HepG2 (cell line): Measurements from ENCODE around the gene RNF149. TPM values are rescaled to one million over a fixed set of nuclear protein-coding genes. Genes with fewer than 3 reads are reported as not detected.

ENCODE experiments used
- AKNA ChIP-seq: sonication (generic); formaldehyde crosslinking; IDR thresholded peaks from 2 replicates; pipeline ENCODE4 v1.4.0; 2020; ENCODE audit warnings: missing genetic modification reagents, borderline replicate concordance
- DDIT3 ChIP-seq: sonication (generic); formaldehyde crosslinking; IDR thresholded peaks from 2 replicates; pipeline ENCODE4 v1.4.0; 2020; ENCODE audit warnings: mild to moderate bottlenecking, missing genetic modification reagents
- FOSL1 ChIP-seq: sonication (generic); formaldehyde crosslinking; IDR thresholded peaks from 2 replicates; pipeline ENCODE4 v1.9.0; 2021; ENCODE audit warnings: missing genetic modification reagents, borderline replicate concordance
- GTF2F1 ChIP-seq: fragments of 150-350 bp; IDR thresholded peaks from 2 replicates; pipeline ENCODE4 v1.6.1; 2014; ENCODE audit warnings: low read length
- MAFF ChIP-seq: IDR thresholded peaks from 2 replicates; pipeline ENCODE4 v1.6.1; 2011; ENCODE audit warnings: low read depth, low read length, improper control_type of control experiment
- PITX1 ChIP-seq: sonication (generic); formaldehyde crosslinking; IDR thresholded peaks from 2 replicates; pipeline ENCODE4 v1.5.1; 2020; ENCODE audit warnings: mild to moderate bottlenecking, missing genetic modification reagents
- RELA ChIP-seq: sonication (generic); formaldehyde crosslinking; IDR thresholded peaks from 2 replicates; pipeline ENCODE4 v1.4.0; 2020; ENCODE audit warnings: missing genetic modification reagents
- TBP ChIP-seq: sonication (generic); formaldehyde crosslinking; IDR thresholded peaks from 2 replicates; pipeline ENCODE4 v1.5.0; 2020; ENCODE audit warnings: missing genetic modification reagents
- ZBTB26 ChIP-seq: IDR thresholded peaks from 2 replicates; pipeline ENCODE4 v1.6.1; 2016; ENCODE audit warnings: missing compliant biosample characterization, missing genetic modification reagents, borderline replicate concordance
- ZFP36L1 ChIP-seq: sonication (generic); formaldehyde crosslinking; IDR thresholded peaks from 2 replicates; pipeline ENCODE4 v1.8.0; 2022; ENCODE audit warnings: mild to moderate bottlenecking, missing genetic modification reagents, moderate library complexity
- ZNF142 ChIP-seq: sonication (generic); formaldehyde crosslinking; IDR thresholded peaks from 2 replicates; pipeline ENCODE4 v1.4.0; 2020; ENCODE audit warnings: missing genetic modification reagents
- ZNF143 ChIP-seq: sonication (generic); formaldehyde crosslinking; IDR thresholded peaks from 2 replicates; pipeline ENCODE4 v1.4.0; 2020; ENCODE audit warnings: missing genetic modification reagents
- ZNF33A ChIP-seq: sonication (generic); formaldehyde crosslinking; IDR thresholded peaks from 2 replicates; pipeline ENCODE4 v1.5.1; 2020; ENCODE audit warnings: missing genetic modification reagents, mild to moderate bottlenecking, moderate library complexity, borderline replicate concordance
- ZNF343 ChIP-seq: sonication (generic); formaldehyde crosslinking; IDR thresholded peaks from 2 replicates; pipeline ENCODE4 v1.4.0; 2020; ENCODE audit warnings: mild to moderate bottlenecking, missing genetic modification reagents
- ZNF558 ChIP-seq: sonication (generic); formaldehyde crosslinking; IDR thresholded peaks from 2 replicates; pipeline ENCODE4 v1.9.0; 2022; ENCODE audit warnings: mild to moderate bottlenecking, missing genetic modification reagents, borderline replicate concordance
- ZNF83 ChIP-seq: sonication (generic); formaldehyde crosslinking; IDR thresholded peaks from 2 replicates; pipeline ENCODE4 v1.4.0; 2020; ENCODE audit warnings: missing genetic modification reagents, mild to moderate bottlenecking, borderline replicate concordance
- ZNF839 ChIP-seq: sonication (generic); formaldehyde crosslinking; IDR thresholded peaks from 2 replicates; pipeline ENCODE4 v1.4.0; 2020; ENCODE audit warnings: missing genetic modification reagents, mild to moderate bottlenecking, borderline replicate concordance
- polyA plus RNA-seq, 8 experiments: library from polyadenylated mRNA; depleted of rRNA in 3 of 8; stranded (reverse) in 7 of 8; unstranded in 1 of 8; fragments of >200 nt; fragmentation: Illumina TruSeq in 4 of 8; extraction: Trizol in 4 of 8; gene quantifications; 2 replicates each; pipeline versions ENCODE4 v1.2.1 to v1.2.3, GENCODE V29; 2011 to 2016; ENCODE audit warnings: low read depth in 4 of 8, missing spikeins in 1 of 8, mixed read lengths in 1 of 8; ENCODE audit not compliant: insufficient read depth in 1 of 8
- total RNA-seq, 5 experiments: library from RNA; depleted of rRNA; stranded (reverse); fragments of >200 nt; fragmentation: Illumina TruSeq; extraction: Trizol; gene quantifications; 2 replicates each; pipeline ENCODE4 v1.2.3, GENCODE V29; 2016; ENCODE audit warnings: low read depth in 1 of 5

RNF149 gene
- total and polyA plus RNA-seq, 2 of the 13 experiments (the other 11 are each of a cell fraction or from before 2014, with no cell fraction given) = 87.6 to 109 TPM

- no peak for TF ChIP-seq MAFF
- no peak; the same call in 1 of the 2 replicates for TF ChIP-seq ZFP36L1 (CRISPR knock-in tag)
- TF ChIP-seq FOSL1 (CRISPR knock-in tag) = peak; percentile 57; the same call in 1 of the 2 replicates
- peak; percentile 47; the same call in 1 of the 2 replicates for TF ChIP-seq ZNF343 (CRISPR knock-in tag)
- TF ChIP-seq TBP (CRISPR knock-in tag) = no peak
- TF ChIP-seq ZNF142 (CRISPR knock-in tag) = no peak
- peak; percentile 63; the same call in 1 of the 2 replicates for TF ChIP-seq ZBTB26 (CRISPR knock-in tag)
- TF ChIP-seq ZNF839 (CRISPR knock-in tag) = no peak
- TF ChIP-seq ZNF83 (CRISPR knock-in tag) = no peak
- TF ChIP-seq ZNF558 (CRISPR knock-in tag) = no peak
- TF ChIP-seq PITX1 = no peak; the same call in 1 of the 2 replicates
- peak; percentile 61 for TF ChIP-seq ZNF143 (CRISPR knock-in tag)
- TF ChIP-seq DDIT3 = no peak
- TF ChIP-seq RELA (CRISPR knock-in tag) = no peak
- TF ChIP-seq GTF2F1 = no peak
- no peak for TF ChIP-seq ZNF33A
- no peak for TF ChIP-seq AKNA (CRISPR knock-in tag)
These were observed 69.4 kb downstream of the RNF149 start (continued) for GRCh38 chr2:101238930-101239759.
